CD4-positive, alpha-beta T cell treated with Interleukin-21 for 1 hour (primary cell): ENCODE results near the gene PUDP.
A peak's percentile ranks its signal among the peaks of the same experiment; 100 is the strongest.

Source experiments
- DNase-seq: peaks from one replicate; pipeline ENCODE4 v3.0.0-alpha.2; 2020

Gene PUDP

GRCh38 chrX:7146703-7147412 is 1.1 kb downstream of the PUDP start:
- peak; percentile 2 for DNase-seq

DNA sequence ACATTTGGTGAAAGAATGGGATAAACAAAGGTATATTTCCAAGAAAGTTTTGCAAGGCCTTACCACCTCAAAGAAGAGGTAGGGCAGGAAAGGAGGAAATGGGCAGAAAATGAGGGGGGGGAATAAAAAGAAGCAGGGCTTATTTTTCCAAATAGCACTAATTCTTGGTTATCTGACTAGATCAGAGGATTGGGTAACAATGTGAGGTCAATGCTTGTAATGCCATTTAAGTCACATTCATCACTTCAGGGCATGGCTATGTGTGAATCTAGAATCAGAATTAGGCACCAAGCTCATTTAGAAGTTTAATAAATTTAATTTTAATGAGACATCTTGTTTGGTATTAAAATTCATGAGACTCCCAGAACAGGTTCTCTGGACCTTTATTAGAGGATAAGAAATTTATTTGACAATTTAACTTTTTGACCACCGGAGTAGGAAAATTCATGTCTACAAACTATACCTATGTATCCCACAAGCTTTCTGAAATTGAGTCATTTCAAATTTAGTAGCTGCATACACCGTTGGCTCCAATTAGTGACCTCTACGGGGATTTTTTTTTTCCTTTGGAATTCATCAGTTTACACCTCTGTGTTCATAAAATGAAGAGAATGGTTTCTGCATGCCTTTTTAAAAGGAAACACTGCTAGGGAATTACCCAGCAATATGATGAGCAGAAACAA is 1.8 kb downstream of the PUDP start:
- DNase-seq = no peak

GRCh38 chrX:7145454-7145853 is 2.5 kb downstream of the PUDP start:
- DNase-seq = no peak

DNA sequence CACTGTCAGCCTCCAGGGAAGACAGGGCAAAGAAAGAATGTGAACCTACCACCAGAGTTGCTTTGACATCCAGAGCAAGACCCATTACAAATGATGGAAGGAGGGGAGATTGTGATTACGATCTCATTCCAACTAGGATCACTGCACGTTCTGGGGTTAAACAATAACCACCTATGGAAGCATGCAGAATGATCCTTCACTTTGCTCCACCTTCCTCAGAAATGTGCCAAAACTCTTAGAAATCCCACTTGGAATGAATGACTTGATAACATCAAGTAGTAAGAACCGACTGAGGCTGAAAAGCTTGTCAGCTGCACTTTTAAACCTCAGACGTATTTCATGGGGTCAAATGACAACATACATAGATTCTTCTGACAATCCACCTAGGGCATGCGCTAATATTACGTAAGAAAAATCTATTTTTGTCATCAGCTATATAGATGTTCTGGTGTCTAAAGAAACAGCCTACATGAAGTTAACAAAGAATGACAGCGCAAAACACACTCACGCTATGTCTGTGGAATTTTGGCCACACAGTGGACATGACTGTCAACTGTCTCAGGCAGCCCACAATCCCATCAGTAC is 3.9 kb downstream of the PUDP start:
- DNase-seq = no peak

DNA sequence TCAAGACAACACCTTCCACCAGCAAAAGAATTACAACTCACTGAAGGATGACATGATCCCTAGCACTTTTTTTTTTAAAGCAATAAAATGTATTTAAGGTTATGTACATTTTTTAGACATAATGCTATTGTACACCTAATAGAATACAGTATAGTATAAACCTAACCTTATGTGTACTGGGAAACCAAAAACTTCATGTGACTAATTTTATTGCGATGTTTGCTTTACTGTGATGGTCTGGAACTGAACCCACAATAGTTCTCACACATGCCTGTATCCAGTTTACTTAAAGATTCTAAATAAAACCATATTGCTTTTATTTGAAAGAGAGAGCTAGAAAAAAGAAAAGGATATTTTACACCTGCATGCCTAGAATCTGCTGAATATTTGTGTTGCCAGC is 4.9 kb downstream of the PUDP start:
- DNase-seq = no peak

DNA sequence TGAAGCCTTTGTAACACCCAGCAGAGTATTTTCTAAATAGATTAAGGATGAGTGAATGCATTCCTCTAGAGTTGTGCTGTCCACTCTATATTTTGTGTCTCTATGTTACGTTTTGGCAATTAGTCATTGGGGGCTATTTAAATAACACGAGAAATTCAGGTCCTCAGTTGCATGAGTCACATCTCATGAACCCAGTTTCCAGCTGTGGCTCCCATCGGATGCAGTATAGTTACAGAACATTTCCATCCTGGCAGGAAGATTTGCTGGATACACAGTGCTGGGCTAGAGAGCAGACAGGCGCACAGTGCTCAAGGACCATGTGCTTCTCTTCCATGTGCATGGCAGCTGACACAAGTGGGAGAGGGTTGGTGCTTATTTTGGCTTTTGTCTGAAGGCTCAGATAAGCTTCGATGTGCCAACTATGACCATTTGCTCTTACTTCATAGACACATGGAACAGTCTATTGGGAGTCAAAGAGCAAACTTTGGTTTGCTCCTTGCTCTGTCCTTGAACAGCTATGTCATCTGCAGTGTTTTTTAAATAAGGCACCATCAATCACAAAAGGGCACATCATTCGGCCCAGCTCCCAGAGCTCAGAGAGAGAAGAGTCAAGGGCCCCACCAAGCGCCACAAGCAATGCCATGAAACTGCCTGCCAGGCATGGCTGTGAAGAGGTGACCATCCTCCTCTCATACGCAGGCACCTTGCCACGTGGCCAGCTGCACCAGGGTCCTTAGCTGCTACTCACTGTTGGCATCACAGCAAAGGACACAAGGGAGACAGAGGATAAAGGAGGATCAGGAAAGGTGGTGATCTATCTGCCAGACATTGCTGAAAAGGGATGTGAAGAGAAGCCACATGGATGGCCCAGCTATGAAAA is 8.5 kb downstream of the PUDP start:
- no peak for DNase-seq

DNA sequence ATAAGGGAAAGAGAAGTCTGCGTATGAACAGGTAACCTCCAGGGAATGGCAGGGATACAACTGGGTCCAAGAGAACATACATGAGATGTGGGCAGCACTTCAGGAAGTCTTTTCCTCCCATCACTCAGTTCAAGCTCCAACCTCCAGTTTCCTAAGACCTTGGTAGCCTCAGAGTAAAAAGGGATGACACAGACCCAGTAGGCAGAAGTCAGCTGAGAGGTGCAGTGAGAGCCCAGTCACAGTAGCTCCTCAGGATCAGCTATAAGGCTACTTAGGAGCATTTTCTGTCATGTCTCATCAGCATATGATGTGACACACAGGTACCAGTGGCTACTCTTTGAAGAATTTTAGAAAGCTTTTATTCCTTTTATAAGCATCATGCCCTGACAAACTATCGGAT is 13.0 kb downstream of the PUDP start:
- DNase-seq = no peak

GRCh38 chrX:7133050-7133440 is 14.9 kb downstream of the PUDP start:
- no peak for DNase-seq

GRCh38 chrX:7132335-7133049 is 15.5 kb downstream of the PUDP start:
- peak; percentile 22 for DNase-seq

DNA sequence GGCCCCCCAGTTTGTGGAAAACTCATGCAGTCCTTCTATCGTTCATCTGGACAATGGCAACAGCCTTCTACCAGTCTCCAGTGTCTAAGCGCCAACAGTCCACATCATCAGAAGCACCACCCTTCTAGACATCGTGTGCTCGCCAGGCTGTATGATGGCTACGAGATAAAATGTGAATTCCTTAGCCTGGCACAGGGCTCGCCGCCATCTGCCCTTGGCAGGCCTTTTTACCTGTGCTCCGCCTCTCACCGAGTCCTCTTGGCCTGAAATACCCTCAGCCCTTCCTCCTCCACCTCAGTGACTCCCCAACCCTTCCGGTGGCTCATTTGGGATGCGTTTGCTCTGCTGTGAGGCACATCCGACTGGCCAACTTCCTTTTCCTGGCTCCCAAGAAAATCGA is 16.3 kb downstream of the PUDP start:
- no peak for DNase-seq

- DNase-seq = no peak
These were observed 20.9 kb downstream of the PUDP start for GRCh38 chrX:7127056-7127455.

DNA sequence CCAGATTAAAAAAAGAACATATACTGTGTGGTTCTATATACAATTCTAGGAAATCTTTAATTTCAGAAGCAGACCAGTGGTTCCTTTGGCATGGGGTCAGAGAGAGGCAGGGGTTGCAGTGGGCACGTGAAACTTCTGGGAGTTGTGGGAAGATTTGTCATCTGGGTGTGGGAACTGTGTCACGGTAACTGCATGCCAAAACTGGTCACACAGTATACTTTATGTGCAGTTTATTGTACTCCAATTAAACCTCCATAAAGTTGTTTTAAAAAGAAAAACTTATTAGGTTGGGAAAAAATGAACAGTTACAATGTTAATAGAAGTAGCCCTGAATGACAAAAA is 27.1 kb downstream of the PUDP start:
- no peak for DNase-seq

GRCh38 chrX:7119950-7120877 is 27.7 kb downstream of the PUDP start:
- DNase-seq = no peak

DNA sequence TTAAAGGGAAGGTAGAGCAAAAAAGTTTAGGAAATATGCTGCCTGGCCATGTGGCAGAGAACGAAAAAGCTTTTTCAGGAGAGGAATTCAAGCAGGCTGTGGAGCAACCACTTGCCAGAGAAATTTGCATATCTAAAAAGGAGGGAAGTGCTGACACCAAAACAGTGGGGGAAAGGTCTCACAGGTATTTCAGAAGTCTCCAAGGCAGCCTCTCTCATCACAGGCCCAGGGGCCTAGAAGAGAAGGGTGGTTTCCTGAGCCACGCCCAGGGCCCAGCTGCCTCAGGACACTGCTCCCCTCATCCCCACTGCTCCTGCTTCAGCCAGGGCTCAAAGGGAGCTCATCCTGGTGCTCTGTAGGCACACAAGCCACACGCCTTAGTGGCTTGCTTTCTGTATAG is 30.4 kb downstream of the PUDP start:
- no peak for DNase-seq

DNA sequence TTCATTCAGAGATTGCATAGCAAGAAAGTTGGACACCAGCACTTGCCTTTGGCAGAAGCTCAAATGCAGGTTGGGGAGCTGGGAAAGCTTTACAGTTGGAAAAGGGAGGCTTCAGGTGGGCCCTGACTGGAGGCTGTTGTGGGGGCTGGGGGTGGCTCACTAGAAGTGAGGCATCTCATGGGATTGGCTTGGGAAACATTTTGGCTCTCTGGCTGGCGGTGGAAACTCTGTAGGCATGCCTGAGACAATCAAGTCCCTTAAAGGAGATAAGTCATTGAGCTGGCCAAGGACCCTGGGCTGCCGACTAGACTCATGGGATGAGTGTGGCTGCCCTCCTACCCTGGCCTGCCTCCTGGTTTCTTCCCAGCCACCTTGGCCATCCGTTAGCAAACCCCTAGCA is 31.9 kb downstream of the PUDP start:
- no peak for DNase-seq

DNA sequence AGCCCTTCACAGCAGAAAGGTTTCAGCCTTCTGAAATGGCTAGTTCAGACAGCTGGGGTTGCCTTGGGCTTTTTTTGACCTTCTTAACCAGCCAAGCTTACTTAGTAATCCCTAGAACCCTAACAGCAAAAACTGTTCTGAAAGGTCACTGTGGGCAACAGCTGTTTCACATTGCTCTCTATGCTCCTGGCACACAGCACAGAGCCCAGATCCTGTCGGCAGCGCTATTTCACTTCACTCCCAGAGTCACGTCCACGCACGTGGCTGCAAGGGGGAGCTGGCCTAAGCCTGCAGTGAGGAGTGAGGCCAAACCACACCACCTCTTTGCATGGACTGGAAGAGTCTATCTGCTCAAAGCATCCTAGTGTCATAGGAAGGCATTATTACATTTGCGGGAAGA is 32.4 kb downstream of the PUDP start:
- DNase-seq = no peak

- no peak for DNase-seq
These were observed 35.9 kb downstream of the PUDP start for GRCh38 chrX:7112071-7112470.

DNA sequence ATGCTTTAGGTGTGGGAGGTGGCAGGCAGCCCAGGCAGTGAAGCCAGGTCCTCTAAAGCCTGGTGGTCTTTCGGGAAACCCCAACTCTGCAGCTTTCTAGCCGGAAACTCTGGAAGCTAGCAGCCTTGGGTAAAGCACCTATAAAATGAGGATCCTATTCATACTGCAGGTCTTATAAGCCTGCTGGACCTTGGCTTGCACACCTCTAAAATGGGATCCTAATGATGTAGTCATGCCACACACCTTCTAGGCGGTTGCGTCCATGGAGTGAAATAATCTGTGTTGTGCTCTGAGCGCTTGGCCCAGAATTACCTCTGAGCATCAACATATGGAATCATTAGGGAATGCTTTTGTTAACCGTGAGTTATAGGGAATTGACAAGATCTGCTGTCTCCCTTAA is 36.4 kb downstream of the PUDP start:
- DNase-seq = no peak

DNA sequence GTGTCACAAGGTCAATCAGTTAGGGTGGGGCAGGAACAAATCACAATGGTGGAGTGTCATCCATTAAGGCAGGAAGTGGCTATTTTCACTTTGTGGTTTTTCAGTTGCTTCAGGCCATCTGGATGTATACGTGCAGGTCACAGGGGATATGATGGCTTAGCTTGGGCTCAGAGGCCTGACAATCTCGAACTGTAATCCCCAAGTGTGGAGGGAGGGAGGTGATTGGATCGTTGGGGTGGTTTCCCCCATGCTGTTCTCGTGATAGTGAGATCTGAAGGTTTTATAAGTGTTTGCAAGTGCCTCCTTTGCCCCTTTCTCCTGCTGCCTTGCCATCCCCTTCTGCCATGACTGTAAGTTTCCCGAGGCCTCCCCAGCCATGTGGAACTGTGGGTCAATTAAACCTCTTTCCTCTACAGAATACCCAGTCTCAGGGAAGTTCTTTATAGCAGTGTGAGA is 37.1 kb downstream of the PUDP start:
- DNase-seq = no peak

- no peak for DNase-seq
These were observed 37.8 kb downstream of the PUDP start for GRCh38 chrX:7109838-7110793.
